Large intestine (tissue), 3 donors: ENCODE data around the gene PLLP. TPM values are rescaled to one million over a fixed set of nuclear protein-coding genes. Genes with fewer than 3 reads are reported as not detected.
"Not testable (repeated sequence)": the region's sequence is repeated elsewhere in the genome, so short reads cannot be mapped to it uniquely, and the experiment has no call there.

Experiments used
- DNase-seq, 2 donors: peaks; one replicate each; pipeline versions ENCODE4 v3.0.0 to v3.0.0-alpha.2; 2013
- H3K27ac ChIP-seq: one replicate; pipeline ENCODE4 v1.5.1; 2013; ENCODE audit warnings: low read length
- H3K27me3 ChIP-seq: 2 replicates; pipeline ENCODE4 v1.6.1; 2013; ENCODE audit warnings: low read length; ENCODE audit not compliant: control insufficient read depth, insufficient read depth
- H3K36me3 ChIP-seq: 2 replicates; pipeline ENCODE4 v1.6.1; 2013; ENCODE audit warnings: low read length; ENCODE audit not compliant: control insufficient read depth, insufficient read depth
- H3K4me1 ChIP-seq: one replicate; pipeline ENCODE4 v1.6.1; 2013; ENCODE audit warnings: low read length; ENCODE audit not compliant: control insufficient read depth, insufficient read depth
- H3K4me3 ChIP-seq: one replicate; pipeline ENCODE4 v1.5.1; 2013; ENCODE audit warnings: low read length
- H3K9me3 ChIP-seq: one replicate; pipeline ENCODE4 v1.6.1; 2013; ENCODE audit warnings: mild to moderate bottlenecking, low read depth, low read length, moderate library complexity; ENCODE audit not compliant: control insufficient read depth
- WGBS: methylation state at CpG from one replicate; pipeline ENCODE4 v1.1.5; 2013; ENCODE audit warnings: low lambda C conversion rate; ENCODE audit not compliant: insufficient coverage; 5-methylcytosine and 5-hydroxymethylcytosine counted together
- polyA plus RNA-seq: library from polyadenylated mRNA; unstranded; fragments of 120-200 nt; gene quantifications from one replicate; pipeline ENCODE4 v1.2.1, GENCODE V29; 2013

The PLLP gene
- polyA plus RNA-seq, 1 donor = 117 TPM

DNA sequence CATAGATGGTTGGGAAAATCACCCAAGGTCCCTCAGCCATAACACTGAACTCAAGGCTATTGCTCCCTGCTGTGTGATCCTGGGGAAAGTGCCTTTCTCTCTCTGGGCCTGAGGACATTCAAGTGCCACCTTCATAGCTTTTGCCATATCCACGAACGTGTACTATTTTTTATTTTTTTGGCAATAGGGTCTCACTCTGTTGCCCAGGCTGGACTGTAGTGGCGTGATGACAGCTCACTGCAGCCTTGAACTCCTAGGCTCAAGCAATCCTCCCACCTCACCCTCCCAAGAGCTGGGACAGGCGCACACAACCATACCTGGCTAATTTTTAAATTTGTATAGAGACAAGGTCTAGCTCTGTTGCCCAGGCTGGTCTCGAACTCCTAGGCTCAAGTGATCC, 10.6 kb downstream of the PLLP start:
- Histone ChIP-seq H3K27me3 (no peaks in the 10 kb centered on the region), H3K27ac (peak overlapping the region; percentile 58), H3K36me3 (peaks cover 12% of the 10 kb centered on the region), H3K9me3 (no peaks in the 10 kb centered on the region), H3K4me1 (peaks cover 67% of the 10 kb centered on the region), H3K4me3 (no peak overlapping the region)
- 80% methylated on average over 2 of the region's 5 CpGs for WGBS
- no peak for DNase-seq

- Histone ChIP-seq H3K36me3 (peaks cover 9% of the 10 kb centered on the region), H3K9me3 (no peaks in the 10 kb centered on the region), H3K4me1 (peaks cover 66% of the 10 kb centered on the region), H3K4me3 (no peak overlapping the region), H3K27me3 (no peaks in the 10 kb centered on the region), H3K27ac (peak overlapping the region; percentile 58)
- WGBS = no CpG with 5 or more reads among the region's 1 CpG
- no peak for DNase-seq
These were observed 11.1 kb downstream of the PLLP start for GRCh38 chr16:57273359-57273758.

GRCh38 chr16:57271867-57272495, 12.5 kb downstream of the PLLP start:
- Histone ChIP-seq H3K36me3 (peaks cover 9% of the 10 kb centered on the region), H3K4me1 (peaks cover 67% of the 10 kb centered on the region), H3K27ac (peak overlapping the region; percentile 99), H3K9me3 (no peaks in the 10 kb centered on the region), H3K27me3 (no peaks in the 10 kb centered on the region), H3K4me3 (no peak overlapping the region)
- no CpG with 5 or more reads among the region's 5 CpGs for WGBS
- DNase-seq = no peak

- WGBS = no CpG with 5 or more reads among the region's 7 CpGs
- Histone ChIP-seq H3K27me3 (no peaks in the 10 kb centered on the region), H3K27ac (peak overlapping the region; percentile 99), H3K36me3 (peaks cover 6% of the 10 kb centered on the region), H3K4me1 (peaks cover 71% of the 10 kb centered on the region), H3K9me3 (no peaks in the 10 kb centered on the region), H3K4me3 (no peak overlapping the region)
- DNase-seq = no peak
These were observed 13.5 kb downstream of the PLLP start for GRCh38 chr16:57271063-57271345.

DNA sequence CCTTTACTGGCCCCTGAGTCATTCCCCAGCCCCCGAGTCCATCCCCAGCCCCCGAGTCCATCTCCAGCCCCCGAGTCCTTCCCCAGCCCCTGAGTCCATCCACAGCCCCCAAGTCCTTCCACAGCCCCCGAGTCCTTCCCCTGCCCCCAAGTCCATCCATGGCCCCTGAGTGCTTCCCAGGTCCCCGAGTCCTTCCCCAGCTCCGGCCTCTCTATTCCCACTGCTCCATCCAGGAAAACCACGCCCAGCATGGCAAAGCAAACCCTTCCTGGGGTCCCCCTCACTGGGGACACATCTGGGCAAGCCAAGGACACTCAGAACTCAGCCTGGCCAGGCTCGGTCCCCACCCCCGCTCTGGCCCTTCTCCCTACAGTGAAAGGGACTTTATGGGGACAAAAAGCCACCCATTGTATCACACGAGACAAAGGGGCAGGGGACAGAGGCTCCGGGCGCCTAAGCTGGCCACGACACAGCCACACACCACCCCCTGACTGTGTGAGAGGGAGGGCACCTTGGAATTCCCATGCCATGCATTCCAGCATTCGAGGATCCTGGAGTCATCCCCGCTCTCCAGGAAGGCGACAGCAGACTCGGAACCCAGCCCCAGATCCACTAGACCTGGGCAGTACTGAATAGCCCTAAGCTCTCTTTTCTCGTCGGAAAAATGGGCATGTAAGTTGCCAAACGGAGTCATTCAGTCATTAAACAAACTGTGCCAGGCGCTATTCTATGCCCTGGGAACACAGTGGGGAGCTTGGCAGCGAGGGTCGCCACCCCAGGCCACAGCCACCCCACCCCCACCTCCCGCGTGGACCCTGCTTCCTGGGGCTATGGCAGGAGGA, 14.0 kb downstream of the PLLP start:
- Histone ChIP-seq H3K27me3 (no peaks in the 10 kb centered on the region), H3K4me1 (peaks cover 73% of the 10 kb centered on the region), H3K9me3 (no peaks in the 10 kb centered on the region), H3K4me3 (no peak overlapping the region), H3K27ac (peak overlapping the region; percentile 99), H3K36me3 (peaks cover 3% of the 10 kb centered on the region)
- no CpG with 5 or more reads among the region's 25 CpGs for WGBS
- DNase-seq = no peak

GRCh38 chr16:57268804-57269800, 15.4 kb downstream of the PLLP start:
- H3K27ac ChIP-seq = peak overlapping the region; percentile 99
- peak; percentile 95 to 99 for DNase-seq
- peaks cover 7% of the 10 kb centered on the region for H3K36me3 ChIP-seq
- peaks cover 87% of the 10 kb centered on the region for H3K4me1 ChIP-seq
- WGBS = no CpG with 5 or more reads among the region's 14 CpGs
- H3K4me3 ChIP-seq = no peak overlapping the region
- H3K9me3 ChIP-seq = no peaks in the 10 kb centered on the region
- H3K27me3 ChIP-seq = no peaks in the 10 kb centered on the region

GRCh38 chr16:57267343-57267742, 17.1 kb downstream of the PLLP start:
- Histone ChIP-seq H3K4me1 (peaks cover 93% of the 10 kb centered on the region), H3K27ac (peak overlapping the region; percentile 99), H3K36me3 (peaks cover 12% of the 10 kb centered on the region)
- not testable (repeated sequence) for H3K4me3 ChIP-seq, H3K9me3 ChIP-seq, H3K27me3 ChIP-seq
- WGBS = no CpG with 5 or more reads among the region's 2 CpGs
- peak in 1 of 2 donors; percentile 27 for DNase-seq

DNA sequence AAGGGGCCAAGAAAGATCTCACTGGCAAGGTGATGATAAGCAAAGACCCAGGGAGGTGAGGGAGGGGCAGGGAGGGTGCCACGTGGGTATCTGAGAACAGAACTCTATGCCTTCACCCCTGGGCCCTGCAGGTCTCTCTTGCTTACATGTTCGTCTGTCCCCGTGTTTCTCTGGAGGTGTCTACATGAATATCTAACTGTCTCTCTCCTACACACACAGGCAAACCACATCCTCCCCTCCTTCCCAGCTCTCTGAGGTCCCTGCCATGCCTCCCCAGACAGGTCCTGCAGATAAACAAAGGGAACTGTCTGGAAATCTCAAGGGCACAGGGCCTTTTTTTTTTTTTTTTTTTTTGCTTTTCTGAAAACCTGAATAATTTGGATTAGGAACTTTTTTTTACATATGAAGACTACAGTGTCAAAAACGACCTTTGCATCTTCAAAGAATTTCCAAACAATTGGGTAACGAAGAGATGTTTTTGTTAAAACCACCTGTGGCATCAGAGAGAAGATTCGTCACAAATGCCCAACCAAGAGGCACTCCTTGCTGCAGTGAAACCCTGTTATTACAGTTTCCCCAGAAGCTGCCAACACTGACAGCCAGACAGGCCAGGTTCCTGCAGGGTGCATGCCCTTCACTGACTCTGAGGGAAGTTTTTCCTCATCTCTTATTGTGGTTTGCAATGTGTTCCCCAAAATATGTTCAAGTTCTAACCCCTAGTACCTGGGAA, 17.8 kb downstream of the PLLP start:
- no CpG with 5 or more reads among the region's 6 CpGs for WGBS
- DNase-seq = peak in 1 of 2 donors; percentile 54
- Histone ChIP-seq H3K27me3 (no peaks in the 10 kb centered on the region), H3K9me3 (no peaks in the 10 kb centered on the region), H3K4me1 (peaks cover 90% of the 10 kb centered on the region), H3K36me3 (peaks cover 15% of the 10 kb centered on the region), H3K4me3 (peak overlapping the region; percentile 23), H3K27ac (peak overlapping the region; percentile 99)

- H3K27ac ChIP-seq = peak overlapping the region; percentile 99
- no peaks in the 10 kb centered on the region for H3K9me3 ChIP-seq
- peak overlapping the region; percentile 23 for H3K4me3 ChIP-seq
- no CpG with 5 or more reads among the region's 16 CpGs for WGBS
- no peaks in the 10 kb centered on the region for H3K27me3 ChIP-seq
- peaks cover 85% of the 10 kb centered on the region for H3K4me1 ChIP-seq
- DNase-seq = peak; percentile 71 to 80
- H3K36me3 ChIP-seq = peaks cover 19% of the 10 kb centered on the region
These were observed 18.5 kb downstream of the PLLP start for GRCh38 chr16:57265850-57266530.
